ENCODE results near the gene GOT1.

GOT1 gene

DNA sequence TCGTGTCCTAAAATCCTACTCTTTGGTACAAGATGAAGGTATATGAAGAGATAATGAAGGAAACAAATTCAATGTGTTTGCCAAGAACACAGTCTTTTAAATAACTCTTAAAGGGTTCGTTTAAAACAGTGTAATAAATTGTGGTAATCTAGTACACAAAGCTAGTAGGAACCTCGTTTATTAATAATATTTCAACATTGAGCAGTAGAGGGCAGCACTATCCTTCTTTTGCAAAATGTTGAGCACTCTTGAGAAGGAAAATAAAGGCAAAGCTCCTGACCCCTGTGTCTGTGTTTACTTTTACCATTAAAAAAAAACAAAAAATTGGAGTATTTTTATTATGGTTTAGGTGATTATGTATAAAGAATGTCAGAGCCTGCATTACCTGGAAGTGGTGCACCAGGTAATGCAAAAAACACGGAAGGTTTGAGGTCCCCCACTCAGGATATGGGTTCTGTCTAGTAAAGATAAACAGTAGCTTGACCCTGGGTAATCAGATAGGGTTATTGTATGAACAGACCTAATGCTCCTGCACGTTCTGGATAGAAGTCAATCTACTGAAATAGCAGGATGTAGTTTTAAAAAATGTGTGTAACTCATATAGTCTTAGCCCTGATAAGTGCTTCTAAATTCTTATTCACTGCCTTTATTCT, 5.7 kb upstream of the GOT1 start:
- in situ Hi-C loops (cut with MboI; ENCODE audit: low sequenced_read_pairs) = loop anchor here (25.0 kb wide), 1 partner anchor 276 kb away; no protein-coding TSS in a partner anchor

DNA sequence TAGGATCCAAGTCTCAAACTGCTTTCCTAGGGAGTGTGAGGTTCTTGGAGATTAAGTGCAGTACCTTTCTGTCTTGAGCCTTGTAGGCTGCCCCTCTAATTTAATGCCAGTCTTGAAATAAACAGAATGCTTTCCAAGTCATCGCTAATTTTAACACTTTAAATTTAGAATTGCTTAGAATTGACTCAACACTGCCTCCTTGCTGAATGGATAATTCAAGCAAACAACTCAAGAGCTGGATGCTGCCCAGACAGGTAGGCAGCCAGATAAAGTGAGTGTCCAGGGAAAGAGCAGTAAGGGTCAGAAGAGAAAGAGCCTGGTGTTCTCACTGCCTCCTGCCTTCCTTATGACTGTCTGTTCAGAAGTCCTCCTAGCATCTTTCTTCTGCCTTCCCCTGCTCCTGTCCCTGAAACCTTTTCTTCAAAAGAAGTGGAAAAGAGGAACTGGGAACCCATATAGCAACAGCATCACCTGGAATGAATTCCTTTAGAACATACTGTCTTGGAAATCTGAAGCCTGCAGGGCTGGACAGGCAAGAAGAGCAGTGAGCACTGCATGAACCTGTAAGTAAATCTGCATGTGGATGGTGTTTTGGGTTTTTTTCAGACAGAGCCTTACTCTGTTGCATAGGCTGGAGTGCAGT, 3.1 kb upstream of the GOT1 start:
- in situ Hi-C loops (cut with MboI; ENCODE audit: low sequenced_read_pairs) = loop anchor here (25.0 kb wide), 1 partner anchor 279 kb away; no protein-coding TSS in a partner anchor

DNA sequence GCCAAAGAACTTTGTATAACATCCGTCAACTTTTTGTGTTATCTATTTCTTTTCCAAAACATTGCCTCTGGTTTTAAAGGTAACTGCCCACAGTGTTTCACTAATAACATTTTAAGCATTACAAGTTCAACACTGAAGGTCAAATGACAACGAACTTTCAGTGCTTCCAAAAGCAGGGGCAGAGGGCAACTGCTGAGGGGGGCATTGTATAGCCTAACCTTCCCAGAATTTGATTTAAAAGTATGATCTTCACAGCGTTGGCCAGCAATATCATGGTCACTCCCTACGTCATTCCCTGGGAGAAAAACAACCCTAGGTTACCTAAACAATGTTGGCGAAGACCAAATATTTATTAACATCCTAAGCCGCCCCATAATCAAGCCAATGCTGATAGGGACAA, 2.5 kb upstream of the GOT1 start:
- in situ Hi-C loops (cut with MboI; ENCODE audit: low sequenced_read_pairs) = loop anchor here (25.0 kb wide), 1 partner anchor 279 kb away; no protein-coding TSS in a partner anchor

DNA sequence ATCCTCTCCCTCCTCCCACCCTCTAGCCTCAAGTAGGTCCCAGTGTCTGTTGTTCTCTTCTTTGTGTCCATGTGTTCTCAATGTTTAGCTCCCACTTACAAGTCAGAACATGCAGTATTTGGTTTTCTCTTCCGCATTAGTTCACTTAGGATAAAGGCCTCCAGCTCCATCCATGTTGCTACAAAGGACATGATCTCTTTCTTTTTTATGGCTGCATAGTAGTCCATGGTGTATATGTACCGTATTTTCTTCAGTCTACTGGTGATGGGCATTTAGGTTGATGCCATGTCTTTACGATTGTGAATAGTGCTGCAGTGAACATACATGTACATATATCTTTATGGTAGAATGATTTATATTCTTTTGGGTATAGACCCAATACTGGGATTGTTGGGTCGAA, 1.6 kb upstream of the GOT1 start:
- in situ Hi-C loops (cut with MboI; ENCODE audit: low sequenced_read_pairs) = loop anchor here (25.0 kb wide), 1 partner anchor 280 kb away; no protein-coding TSS in a partner anchor

DNA sequence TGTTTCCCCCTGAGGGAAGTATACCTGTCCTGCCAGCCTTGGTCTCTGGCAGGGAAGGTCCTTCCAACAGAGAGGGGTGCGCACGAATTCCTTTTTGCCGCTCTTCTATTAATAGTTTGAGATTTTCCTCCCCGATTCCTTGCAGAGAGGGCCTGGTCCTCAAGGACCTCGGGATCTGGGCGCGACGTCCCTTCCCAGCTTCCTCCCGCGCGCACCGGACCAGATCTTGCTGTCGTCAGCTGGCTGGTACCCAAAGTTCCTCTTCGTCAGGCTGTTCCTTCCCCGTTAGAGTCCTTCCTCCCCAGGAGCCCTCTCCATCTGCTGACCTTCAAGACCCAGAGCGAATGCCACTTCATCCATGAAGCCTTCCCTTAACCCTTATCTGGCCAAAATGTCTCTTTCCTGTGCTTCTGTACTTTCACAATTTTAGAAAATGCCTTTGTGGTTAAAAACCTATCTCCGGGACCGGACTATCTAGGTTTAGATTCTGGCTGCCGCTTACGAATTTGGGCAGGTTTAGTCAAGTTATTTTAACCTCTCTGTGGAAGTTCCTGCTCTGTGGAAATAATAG, 851 bp upstream of the GOT1 start:
- in situ Hi-C loops (cut with MboI; ENCODE audit: low sequenced_read_pairs) = loop anchor here (25.0 kb wide), 1 partner anchor 281 kb away; no protein-coding TSS in a partner anchor

DNA sequence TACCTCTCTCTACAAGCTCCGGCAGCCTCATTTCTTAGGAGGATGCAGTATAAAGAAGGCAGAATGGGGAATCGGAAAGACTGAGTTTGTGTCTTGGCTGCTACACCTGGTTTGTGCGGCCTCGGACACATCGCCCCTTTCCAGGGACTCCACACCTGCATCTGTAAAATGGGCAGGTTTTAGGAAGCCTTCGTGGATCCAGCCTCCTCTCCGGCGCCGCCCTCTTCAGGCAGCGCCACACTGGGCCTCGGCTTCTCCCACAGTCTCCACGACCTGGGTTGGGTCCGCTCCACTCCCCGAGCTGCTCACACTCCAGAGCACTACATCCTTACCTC, 341 bp downstream of the GOT1 start:
- in situ Hi-C loops (cut with MboI; ENCODE audit: low sequenced_read_pairs) = loop anchor here (25.0 kb wide), 1 partner anchor 282 kb away; no protein-coding TSS in a partner anchor

DNA sequence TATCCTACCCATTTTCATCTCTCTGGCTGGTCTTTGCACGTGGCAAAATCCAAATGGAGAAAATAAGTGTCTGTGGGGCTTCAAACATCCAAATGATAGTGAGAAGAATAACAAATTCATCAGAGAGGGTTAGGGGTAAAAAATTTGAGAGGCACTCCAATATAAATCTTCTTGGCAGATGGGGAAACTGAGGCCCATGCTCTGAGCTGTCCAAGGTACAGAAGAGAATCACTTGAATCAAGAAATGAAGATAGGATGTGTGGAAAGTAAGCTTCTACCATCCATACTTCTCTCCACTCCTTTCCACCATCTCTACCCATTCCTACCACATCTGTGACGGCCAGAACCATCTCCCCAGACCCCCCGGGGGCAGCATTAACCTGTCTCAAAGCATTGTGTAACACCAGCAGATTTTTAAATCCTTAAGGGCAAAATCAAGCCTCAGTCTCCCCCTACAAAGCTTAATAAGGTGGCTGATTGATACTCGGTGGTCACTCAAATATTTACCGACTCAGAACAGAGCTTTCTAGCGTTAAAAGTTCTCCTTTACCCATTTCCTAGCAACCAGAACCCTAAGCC, 818 bp downstream of the GOT1 start:
- in situ Hi-C loops (cut with MboI; ENCODE audit: low sequenced_read_pairs) = loop anchor here (25.0 kb wide), 1 partner anchor 283 kb away; no protein-coding TSS in a partner anchor

DNA sequence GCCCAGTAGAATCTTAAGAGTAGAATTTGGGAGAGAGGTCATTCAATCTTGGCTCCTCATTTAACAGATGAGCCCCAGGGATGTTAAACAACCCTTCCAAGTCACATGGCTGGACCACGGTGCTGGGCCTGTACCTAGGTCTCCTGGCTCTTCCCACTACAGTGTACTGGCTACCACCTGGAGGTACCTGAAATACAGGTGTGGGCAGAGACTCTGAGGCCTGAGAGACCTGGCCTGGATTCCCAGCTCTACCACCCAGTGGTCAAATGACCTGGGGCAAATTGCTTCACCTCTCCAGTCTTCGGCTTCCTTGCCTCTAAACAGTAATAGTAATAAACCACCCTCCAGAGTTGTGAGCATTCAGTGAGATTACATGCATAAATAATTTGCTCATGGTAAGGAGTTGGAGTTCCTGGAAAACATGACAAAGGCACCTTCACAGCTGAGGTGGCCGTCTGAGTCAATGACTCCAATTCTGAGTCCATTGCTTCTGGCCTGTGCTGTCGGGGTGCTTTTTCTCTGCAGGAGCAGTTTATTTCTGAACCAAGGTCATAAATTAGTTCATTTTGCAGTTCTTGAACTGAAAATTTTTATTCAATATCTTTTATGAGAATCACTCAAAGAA, 2.7 kb downstream of the GOT1 start:
- in situ Hi-C loops (cut with MboI; ENCODE audit: low sequenced_read_pairs) = loop anchor here (25.0 kb wide), 1 partner anchor 285 kb away; no protein-coding TSS in a partner anchor

DNA sequence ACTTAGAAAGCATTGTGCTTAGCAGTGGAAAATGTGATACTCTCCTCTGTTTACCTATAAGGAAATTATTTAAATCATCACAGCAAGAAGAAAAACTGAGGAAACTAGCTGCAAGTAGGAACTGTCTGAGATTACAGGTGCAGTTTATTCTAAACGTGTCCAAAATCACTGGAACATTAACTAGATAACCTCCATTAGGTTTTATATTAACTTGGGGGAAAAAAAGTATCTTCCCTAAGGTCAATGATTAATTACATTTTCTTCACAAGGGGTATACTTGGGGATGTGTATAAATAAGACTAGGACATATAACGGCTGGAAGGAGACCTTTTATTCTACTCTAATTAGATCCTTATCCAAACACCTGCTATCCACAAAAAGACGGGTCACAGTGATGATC, 3.7 kb downstream of the GOT1 start:
- in situ Hi-C loops (cut with MboI; ENCODE audit: low sequenced_read_pairs) = loop anchor here (25.0 kb wide), 1 partner anchor 286 kb away; no protein-coding TSS in a partner anchor

DNA sequence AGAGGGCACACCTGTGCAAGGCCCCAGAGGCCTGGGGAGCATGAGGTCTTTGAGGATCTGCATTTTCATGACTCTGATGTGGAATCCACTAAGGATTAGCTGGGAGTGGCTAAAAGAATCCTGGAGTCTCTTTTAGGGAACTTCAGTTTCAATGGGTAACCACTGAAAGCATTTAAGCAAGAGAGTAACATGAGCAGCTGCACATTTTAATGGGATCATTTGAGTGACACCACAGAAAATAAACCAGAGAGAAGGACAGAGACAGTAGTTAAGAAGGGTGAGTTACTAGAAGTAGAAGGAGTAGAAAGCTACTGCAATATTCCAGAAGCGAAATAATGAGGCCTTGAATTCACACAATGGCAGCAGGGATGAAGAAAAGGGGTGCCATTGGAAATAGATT, 5.2 kb downstream of the GOT1 start:
- in situ Hi-C loops (cut with MboI; ENCODE audit: low sequenced_read_pairs) = loop anchor here (25.0 kb wide), 1 partner anchor 287 kb away; no protein-coding TSS in a partner anchor

DNA sequence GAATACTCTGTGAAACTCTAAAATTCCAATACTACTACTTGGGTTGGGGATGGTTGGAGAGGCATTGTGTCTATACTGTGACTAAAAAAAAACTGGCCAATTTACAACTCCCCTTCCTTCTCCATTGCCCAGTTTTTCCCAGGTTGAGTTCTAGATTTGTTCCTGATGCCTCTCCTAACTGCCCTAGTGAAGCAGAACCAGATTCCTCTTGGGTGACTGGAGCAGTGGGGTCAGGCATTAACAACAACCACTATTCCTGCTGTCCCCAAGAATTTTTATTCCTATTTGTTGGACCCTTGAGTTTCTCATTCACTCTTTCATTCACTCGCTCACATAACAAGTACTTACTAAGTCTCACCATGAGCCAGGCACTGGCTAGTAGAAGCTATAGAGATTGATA, 5.8 kb downstream of the GOT1 start:
- in situ Hi-C loops (cut with MboI; ENCODE audit: low sequenced_read_pairs) = loop anchor here (25.0 kb wide), 1 partner anchor 288 kb away; no protein-coding TSS in a partner anchor

DNA sequence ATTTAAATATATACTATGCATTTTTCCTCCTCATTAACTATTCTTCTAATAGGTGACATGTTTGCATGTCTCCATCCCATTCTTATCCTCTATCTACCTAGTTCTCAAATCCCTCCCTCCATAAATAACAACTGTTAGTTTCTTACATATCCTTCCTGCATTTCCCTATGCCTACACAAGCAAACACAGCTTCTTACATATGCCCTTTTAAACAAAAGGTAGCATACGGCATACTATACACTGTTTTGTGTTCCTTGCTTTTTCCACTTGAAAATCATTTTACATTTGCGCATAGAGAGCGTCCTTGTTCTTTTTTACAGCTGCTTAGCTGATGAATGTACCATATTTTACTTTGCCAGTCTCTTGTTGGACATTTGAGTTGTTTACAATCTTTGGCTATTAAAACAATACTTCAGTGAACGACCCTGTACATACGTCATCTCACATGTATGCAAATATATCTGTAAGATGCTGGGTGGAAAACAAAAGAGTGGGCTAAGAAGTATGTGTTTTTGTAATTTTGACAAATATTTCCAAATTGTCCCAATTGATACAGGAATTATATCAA, 7.8 kb downstream of the GOT1 start:
- in situ Hi-C loops (cut with MboI; ENCODE audit: low sequenced_read_pairs) = no loop called here

DNA sequence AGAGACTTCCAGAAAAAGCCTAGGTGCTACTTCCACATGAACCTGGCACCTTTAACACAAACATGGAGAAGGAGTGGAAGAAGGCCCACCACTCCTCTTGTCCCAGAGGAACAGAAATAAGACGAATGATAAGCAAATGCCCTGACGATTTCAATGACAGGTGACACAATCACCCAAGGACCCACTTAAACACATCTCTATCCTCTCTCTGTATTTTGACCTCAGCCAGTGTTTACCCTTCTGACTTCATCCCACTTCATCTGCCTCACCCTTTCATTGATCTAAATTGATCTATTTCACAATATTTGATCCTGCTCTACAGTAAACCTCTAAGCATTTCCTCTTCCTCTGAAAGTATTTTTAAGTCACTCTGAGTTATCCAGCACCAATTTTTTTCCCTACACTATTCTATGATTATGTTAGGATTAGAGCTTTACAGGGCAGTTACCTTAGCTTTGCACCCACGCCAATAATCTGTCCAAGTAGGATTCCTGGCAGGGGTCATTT, 9.1 kb downstream of the GOT1 start:
- in situ Hi-C loops (cut with MboI; ENCODE audit: low sequenced_read_pairs) = no loop called here

DNA sequence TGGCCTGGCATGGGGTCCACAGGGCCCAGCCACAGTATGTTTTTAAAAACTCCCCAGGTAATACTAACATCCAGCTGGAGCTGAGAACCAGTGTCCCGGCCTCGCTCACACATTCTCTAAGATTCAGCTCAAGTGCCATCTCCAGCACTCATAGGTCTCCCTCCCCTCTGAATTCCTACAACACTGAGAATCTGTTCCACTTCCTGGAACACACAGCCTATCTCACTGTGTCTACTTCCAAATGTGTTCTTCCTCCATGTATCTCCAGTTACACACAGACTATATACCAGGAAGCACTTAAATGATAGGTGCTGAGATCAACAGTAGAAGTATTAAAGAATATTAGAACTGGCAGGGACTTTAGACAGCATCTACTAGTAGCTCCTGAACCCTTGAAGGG, 10.7 kb downstream of the GOT1 start:
- in situ Hi-C loops (cut with MboI; ENCODE audit: low sequenced_read_pairs) = no loop called here

DNA sequence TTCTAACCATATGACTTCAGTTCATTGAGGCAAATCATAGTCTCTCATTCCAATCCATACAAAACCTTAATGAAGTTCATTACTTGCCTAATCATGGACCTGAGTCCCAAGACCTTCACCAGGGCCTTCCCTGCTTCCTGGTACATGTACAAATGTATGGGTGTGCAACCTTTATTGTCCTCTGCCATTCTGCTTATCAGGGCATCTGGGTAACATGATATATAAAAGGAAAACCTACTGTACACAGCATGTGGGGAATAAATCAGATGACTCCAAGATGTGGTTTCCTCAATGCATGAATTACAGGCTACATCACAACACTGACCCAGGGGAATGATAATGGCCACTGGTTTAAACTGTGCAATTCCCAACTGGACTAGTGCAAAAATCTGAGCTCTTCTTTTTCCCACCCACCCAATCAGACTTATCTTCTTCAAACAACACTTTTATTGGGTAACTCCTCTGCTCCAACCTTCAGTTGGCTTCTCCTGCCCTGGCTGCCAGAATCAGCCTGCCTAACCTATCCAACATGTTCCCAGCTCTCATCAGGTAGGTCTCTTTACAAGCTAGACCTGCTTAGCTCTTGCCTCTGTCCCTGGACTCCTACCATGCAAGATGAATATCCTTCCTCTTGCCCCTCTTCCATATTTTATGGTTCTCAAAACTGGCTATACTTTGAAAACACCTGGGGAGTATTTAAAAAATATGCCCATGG, 11.4 kb downstream of the GOT1 start:
- in situ Hi-C loops (cut with MboI; ENCODE audit: low sequenced_read_pairs) = no loop called here

DNA sequence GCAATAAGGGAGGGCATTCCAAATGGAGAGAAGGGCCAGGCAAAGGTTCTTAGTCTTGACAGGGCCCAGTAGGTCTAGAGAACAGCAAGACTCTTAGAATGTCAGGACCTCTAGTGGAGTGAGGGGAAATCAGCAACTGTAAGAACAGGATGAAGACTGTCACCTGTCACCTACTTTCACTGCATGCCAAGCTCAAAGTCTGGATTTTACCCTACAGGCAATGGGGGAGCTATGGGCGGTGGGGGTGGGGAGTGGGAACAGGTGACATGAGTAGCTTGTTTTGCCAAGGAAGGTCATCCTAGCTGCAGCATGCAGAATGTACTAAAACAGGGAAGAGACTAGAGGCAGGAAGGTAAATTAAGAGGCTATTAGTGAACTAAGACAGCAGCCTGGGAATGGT, 18.3 kb downstream of the GOT1 start:
- in situ Hi-C loops (cut with MboI; ENCODE audit: low sequenced_read_pairs) = no loop called here

DNA sequence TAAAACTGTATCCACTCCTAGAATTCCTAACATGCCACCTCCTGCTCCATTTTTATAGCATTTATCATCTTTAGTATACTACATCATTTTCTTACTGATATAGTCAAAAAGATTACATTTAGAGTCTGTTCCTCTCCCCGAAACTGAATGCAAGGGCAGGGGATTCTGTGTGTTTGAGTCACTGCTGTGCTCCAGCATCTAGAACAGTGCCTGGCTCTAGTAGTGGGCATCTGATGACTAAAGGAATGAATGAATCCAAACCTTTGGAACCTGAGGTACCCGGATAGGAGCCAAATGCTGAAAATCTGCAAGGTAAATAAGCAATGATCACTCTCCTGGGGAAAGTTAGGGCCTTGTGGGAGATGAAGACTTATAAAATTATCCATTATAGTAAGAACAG, 18.9 kb downstream of the GOT1 start:
- in situ Hi-C loops (cut with MboI; ENCODE audit: low sequenced_read_pairs) = no loop called here

DNA sequence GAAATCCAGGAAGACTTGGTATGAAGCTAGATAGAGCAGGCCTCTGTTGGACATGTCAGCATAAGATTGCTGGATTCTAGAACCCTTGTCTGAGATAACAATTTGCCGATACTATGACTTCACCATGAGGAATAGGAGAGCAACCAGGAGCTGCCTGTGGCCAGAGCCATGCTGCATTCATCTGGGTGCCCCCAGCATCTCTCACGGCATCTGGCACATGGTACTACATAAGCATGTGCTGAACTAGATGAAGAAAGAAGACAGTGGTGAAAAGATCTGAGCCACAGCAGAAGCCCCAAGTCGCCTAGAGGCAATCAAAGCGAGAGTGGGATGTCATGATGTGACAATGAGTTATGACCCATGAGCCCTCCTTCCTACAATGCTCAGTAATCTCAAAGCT, 19.5 kb downstream of the GOT1 start:
- in situ Hi-C loops (cut with MboI; ENCODE audit: low sequenced_read_pairs) = no loop called here

DNA sequence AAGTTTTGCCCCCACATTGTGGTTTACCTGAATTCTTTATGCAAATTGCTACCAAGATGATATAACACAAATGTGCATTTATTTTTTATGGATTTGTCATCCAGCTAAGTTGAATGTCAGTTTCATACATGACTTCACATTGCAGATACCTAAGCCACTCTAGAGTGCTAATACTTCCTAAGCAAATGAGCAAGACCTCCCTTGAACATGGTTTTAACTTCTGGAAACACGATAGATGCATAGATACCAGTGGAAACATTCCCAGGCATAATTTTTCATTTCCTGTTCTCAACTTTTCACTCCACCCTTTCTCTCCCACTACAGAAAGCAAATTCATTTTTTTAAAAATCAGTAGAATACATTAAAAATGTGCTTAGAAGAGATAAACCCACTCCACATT, 20.3 kb downstream of the GOT1 start:
- in situ Hi-C loops (cut with MboI; ENCODE audit: low sequenced_read_pairs) = no loop called here

DNA sequence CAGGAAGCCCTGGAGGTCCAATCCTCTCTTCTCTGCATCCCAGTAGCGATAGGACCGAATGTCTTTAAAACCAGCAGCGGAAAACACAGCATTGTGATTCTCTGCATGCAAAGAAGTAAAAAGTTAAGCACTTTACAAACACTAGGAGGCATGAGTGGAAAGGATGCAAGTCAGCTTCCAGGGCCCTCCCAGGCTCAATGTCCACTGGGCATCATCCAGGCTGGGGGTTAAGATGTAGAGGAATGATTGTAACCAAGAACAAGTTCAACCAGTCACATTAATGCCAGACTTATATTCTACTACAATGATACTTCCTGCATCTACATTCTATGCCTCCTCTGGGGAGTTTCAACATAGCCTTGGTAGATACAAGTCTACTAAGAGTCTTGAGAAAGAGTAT, 24.3 kb downstream of the GOT1 start:
- in situ Hi-C loops (cut with MboI; ENCODE audit: low sequenced_read_pairs) = no loop called here
